ENCODE data around the gene HDAC4.

- TF ChIP-seq CTCF (IDR thresholded peaks at IDR 0.05) (no peak), EP300 (IDR thresholded peaks at IDR 0.05) (no peak), POLR2A (IDR thresholded peaks at IDR 0.05) (no peak)
Observed at GRCh38 chr2:239049421-239050251, 351.2 kb downstream of the HDAC4 start.

Measured in tibial nerve (tissue), 4 donors.